Brain microvascular endothelial cell (primary cell): ENCODE results near the gene RAB40C.
A peak's percentile ranks its signal among the peaks of the same experiment; 100 is the strongest.

Source experiments
- DNase-seq: peaks from one replicate; pipeline ENCODE4 v3.0.0-alpha.2; 2020
- H3K27ac ChIP-seq: fragments of 250-450 bp; sonication (Bioruptor Pico); 2 replicates; pipeline ENCODE4 v1.5.1; 2020; ENCODE audit warnings: mild to moderate bottlenecking, moderate library complexity
- H3K27me3 ChIP-seq: fragments of 250-450 bp; sonication (Bioruptor Pico); replicated peaks from 2 replicates; pipeline ENCODE4 v1.5.1; 2020; ENCODE audit warnings: mild to moderate bottlenecking
- H3K36me3 ChIP-seq: fragments of 250-450 bp; sonication (Bioruptor Pico); replicated peaks from 2 replicates; pipeline ENCODE4 v1.5.1; 2020; ENCODE audit warnings: mild to moderate bottlenecking
- H3K4me3 ChIP-seq: 2 replicates; pipeline ENCODE4 v1.5.1; 2011; ENCODE audit warnings: low read depth, mild to moderate bottlenecking, control low read depth, low read length, moderate library complexity
- CTCF ChIP-seq: IDR thresholded peaks from 2 replicates; pipeline ENCODE4 v1.5.1; 2011; ENCODE audit warnings: low read depth, mild to moderate bottlenecking, moderate library complexity, low read length, control low read depth, inconsistent platforms; ENCODE audit errors: missing control alignments
- in situ Hi-C: cut with HindIII; loops from 2 replicates; pipeline ENCODE4 v1.10.0; 2017; ENCODE audit warnings: low sequenced_read_pairs, low pct_ligation_motif_present

Gene RAB40C

GRCh38 chr16:610513-611381 is 20.9 kb downstream of the RAB40C start:
- Histone ChIP-seq H3K27ac (no peak overlapping the region), H3K36me3 (no peaks in the 10 kb centered on the region), H3K27me3 (no peaks in the 10 kb centered on the region), H3K4me3 (no peak overlapping the region)
- in situ Hi-C loops: no loop called here
- no peak for DNase-seq
- TF ChIP-seq CTCF: peak; percentile 72

GRCh38 chr16:615122-615521 is 25.3 kb downstream of the RAB40C start:
- in situ Hi-C loops: no loop called here
- Histone ChIP-seq H3K4me3 (no peak overlapping the region), H3K36me3 (no peaks in the 10 kb centered on the region), H3K27ac (no peak overlapping the region), H3K27me3 (no peaks in the 10 kb centered on the region)
- no peak for DNase-seq
- TF ChIP-seq CTCF: no peak

- no peak overlapping the region for H3K4me3 ChIP-seq
- no peak for DNase-seq
- TF ChIP-seq CTCF: no peak
- in situ Hi-C loops: no loop called here
- H3K27me3 ChIP-seq: no peaks in the 10 kb centered on the region
- no peak overlapping the region for H3K27ac ChIP-seq
- H3K36me3 ChIP-seq: no peaks in the 10 kb centered on the region
These were observed 27.1 kb downstream of the RAB40C start for GRCh38 chr16:616733-617586.

- no peaks in the 10 kb centered on the region for H3K36me3 ChIP-seq
- TF ChIP-seq CTCF: no peak
- no peaks in the 10 kb centered on the region for H3K27me3 ChIP-seq
- no peak overlapping the region for H3K27ac ChIP-seq
- in situ Hi-C loops: no loop called here
- no peak overlapping the region for H3K4me3 ChIP-seq
- no peak for DNase-seq
These were observed 28.0 kb downstream of the RAB40C start for GRCh38 chr16:617855-618254.

GRCh38 chr16:619476-620100 is 29.7 kb downstream of the RAB40C start:
- no peak overlapping the region for H3K4me3 ChIP-seq
- in situ Hi-C loops: no loop called here
- H3K27ac ChIP-seq: no peak overlapping the region
- TF ChIP-seq CTCF: no peak
- no peaks in the 10 kb centered on the region for H3K36me3 ChIP-seq
- no peak for DNase-seq
- no peaks in the 10 kb centered on the region for H3K27me3 ChIP-seq
